GM21619 (cell line): ENCODE measurements around the gene GALNTL6.

Experiments used
- ATAC-seq: cut with Tn5 transposase; IDR thresholded peaks from one replicate; pipeline ENCODE4 v1.9.1; 2021; ENCODE audit not compliant: unreplicated experiment

The GALNTL6 gene

DNA sequence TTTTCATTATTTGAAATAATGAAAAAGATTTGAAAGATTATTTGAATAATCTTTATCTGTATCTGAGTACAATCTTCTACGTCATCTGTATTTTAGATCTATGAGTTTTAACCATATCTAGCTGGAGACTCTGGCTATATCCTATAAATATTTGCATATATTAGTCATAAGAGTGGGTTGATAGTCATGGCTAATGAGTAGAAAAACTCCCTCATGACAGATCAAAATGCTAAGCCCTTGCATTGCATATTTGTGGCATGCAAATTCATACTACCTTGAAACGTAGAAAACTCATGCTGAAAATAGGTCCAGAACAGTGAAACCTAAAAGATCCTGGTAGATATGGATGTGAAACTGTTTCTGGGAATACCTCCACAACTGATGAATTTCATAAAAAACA is 291.3 kb downstream of the GALNTL6 start:
- no peak for ATAC-seq

- no peak for ATAC-seq
Measured at GRCh38 chr4:172105918-172106317, 292.7 kb downstream of the GALNTL6 start.

DNA sequence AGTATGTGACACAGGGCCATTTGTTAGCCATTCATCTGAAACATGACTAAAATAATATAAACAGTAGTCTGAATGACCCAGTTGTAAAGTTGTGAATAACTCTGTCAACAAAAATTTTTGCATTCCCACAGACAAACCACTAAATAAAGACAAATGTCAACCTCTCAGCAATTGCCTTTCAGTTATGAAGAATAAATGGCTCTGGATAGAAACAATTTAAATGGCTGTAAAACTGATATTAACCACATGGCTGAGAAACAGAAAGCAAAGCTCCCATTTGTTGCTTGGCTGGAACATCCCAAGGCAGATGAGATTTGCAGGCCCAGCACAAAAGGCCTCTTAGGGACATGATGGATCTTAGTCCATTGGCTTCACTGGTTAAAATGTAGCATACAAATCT is 296.3 kb downstream of the GALNTL6 start:
- no peak for ATAC-seq

DNA sequence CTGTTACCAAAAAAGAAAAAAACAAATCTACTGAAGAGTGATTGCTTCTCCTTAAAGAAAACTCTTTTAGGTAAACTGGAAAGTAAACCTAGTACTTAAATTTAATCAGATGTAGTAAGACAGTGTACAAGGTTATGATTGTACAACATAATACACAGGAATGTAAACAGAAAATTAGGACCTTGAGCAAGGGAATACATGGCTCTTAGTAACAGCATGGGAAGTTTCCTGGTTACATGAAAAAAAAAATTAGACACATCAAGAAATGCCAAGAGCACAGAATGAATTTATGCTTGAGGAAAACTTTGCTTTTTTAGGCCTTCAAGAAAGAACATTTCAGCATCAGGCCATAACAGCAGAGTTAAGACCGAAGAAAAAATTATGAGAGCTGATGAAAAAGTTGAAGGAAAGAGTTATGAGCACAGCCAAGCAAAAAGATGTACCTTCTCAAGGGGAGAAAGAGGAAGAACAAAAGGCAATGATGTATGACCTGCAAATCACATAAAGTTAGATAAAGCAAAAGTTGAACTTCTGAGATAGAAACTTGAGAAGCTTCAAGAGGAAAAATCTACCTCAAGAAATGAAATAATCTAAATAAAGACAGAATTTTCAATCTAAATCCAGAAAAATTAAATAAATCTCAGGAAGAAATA is 311.6 kb downstream of the GALNTL6 start:
- ATAC-seq, result no peak

GRCh38 chr4:172125443-172125842 is 312.2 kb downstream of the GALNTL6 start:
- ATAC-seq, result no peak

DNA sequence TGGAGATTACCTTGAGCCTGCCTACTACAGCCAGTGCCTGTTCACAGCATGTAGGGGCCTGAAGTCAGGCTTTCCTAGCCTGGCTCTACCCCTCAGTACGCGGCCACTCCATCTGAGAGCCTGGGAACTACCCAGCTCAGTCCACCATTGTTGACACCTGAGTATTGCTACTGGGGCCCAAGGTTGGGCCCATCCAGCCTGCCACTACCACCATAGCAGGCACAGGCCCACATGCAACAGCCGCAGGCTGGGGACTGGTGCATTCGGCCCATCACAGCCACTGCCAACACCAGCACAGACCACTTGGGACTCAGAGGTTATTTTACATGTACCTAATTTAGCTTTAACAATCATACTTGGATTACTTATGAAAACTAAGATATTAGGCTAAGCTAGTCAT is 314.0 kb downstream of the GALNTL6 start:
- ATAC-seq, result no peak

DNA sequence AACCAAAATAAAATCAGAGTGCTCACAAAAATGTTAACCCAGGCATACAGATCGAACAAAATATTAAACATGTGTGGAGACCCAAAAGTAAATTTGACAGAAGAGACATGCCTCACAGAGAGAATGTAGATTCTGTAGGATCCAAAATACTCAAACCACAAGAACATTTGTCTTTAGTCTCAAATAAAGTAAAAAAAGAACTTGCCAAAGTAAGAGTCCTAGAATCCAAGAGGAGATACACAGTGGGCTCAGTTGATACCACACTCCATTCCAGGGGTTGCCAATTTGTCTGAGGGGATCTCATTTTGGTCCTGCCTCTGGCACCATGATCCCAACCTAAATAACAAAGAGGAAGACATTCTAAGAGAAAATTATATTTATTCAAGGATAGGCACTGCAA is 316.4 kb downstream of the GALNTL6 start:
- no peak for ATAC-seq

DNA sequence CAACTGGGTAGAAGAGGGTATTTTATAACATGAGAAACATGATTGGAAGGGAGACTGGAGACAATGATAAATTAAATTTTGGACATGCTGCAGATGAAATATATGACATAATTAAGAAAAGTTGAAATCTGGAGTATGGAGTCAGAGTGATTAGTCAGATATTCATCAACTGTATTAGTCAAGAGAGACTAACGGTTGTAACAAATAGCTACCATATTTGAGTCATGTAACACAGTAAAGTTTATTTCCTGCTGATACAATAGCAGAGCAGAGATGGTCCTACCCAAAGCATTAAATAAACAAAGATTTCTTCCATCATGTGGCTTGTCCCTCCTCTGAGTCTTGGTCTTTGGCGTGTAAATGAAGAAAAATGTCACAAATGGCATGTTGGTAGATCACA is 321.3 kb downstream of the GALNTL6 start:
- ATAC-seq, result no peak

DNA sequence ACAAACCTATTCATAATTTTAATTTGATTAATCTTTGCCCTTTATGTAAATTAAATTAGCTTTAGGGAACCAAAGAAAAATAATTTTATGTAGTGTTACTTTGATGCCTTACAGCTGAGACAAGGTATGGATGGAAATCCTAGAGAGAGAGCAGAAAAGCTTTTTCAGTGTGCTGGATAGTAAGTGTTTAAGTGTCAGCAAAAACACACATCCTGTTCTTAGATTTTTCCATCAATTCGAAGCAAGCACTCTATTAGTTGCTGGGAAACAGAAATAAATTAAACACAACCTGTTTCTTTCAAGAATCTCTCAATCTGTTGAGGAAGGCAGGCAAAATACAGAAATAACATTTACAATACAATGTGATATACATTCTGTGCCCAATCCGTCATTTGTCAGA is 327.8 kb downstream of the GALNTL6 start:
- ATAC-seq, result no peak

DNA sequence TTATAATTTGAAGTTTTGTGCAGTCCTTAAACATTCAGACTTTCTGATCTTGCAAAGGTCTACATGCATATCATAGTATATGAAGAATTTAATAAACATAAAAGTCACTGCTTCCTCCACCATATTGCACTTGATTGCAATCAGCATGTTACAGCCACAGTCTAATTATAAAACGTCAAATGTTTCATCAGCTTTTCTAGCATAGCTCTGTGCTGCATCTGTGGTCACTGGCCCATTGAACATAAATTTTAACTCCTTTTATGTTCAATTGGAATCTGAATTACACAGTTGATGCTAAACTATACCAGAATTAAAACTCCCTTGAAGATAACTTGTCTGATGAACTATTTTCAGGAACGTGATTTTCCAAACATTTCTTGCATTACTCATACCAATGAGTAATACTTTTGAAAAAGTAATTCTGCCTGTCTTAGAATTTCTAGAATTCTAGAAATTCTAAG is 329.1 kb downstream of the GALNTL6 start:
- ATAC-seq, result no peak

GRCh38 chr4:172143605-172144314 is 330.6 kb downstream of the GALNTL6 start:
- ATAC-seq, result no peak

DNA sequence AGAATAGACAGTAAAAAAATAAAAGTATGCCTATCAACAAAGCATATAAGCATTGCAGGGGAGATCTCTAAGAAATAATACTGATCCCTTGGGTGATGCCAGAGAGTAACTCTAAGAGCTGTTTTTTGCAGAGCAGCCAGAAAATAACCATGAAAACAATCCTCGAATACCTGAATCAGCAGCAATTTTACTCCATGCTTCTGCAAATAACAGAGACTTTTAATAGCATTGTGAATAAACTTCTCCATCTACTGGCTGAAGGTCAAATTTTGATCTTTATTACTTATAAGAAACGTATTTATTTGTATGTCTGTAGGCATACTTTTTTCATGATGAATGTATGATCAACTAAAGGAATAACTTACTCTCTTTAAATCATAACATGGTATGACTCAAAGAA is 334.5 kb downstream of the GALNTL6 start:
- no peak for ATAC-seq

- no peak for ATAC-seq
Measured at GRCh38 chr4:172149329-172149728, 336.1 kb downstream of the GALNTL6 start.

- no peak for ATAC-seq
Measured at GRCh38 chr4:172152284-172152683, 339.1 kb downstream of the GALNTL6 start.

DNA sequence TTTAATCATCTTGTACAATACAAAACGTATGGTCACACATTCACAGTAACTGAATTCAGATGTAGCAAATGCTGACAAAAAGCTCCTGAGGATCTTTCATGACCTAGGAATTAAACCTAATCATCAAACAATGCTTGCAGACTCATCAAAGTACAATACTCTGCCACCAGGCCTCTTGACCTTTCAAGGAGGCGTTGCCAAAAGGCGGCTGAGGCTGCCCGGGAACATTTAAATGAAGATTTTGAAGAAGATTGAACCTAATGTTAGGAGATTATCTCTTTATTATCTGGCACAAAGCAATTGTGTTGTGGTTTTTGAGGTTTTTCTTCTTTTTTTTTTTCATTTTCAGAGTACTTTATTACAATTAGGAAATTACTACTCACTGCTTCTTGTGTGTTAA is 340.5 kb downstream of the GALNTL6 start:
- no peak for ATAC-seq

GRCh38 chr4:172155838-172156345 is 342.7 kb downstream of the GALNTL6 start:
- no peak for ATAC-seq

- no peak for ATAC-seq
Measured at GRCh38 chr4:172157946-172158345, 344.7 kb downstream of the GALNTL6 start.

- no peak for ATAC-seq
Measured at GRCh38 chr4:172163215-172163614, 350.0 kb downstream of the GALNTL6 start.

GRCh38 chr4:172168888-172169287 is 355.7 kb downstream of the GALNTL6 start:
- no peak for ATAC-seq

DNA sequence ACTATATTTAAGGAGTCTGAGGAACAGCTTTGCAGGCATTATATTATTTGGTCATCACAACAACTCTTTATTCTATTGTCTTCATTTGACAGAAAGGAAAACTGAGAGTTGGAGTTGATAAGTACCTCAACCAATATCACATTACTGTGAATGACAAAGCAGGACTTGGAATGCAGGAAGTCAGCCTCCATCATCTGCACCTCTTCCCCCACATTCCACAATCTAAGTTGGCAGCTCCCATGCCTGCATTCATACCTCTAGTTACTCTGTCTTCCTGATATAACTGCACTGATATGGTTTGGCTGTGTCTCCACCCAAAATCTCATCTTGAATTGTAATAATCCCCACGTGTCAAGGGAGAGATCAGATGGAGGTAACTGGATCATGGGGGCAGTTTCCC is 356.7 kb downstream of the GALNTL6 start:
- no peak for ATAC-seq

GRCh38 chr4:172173206-172173605 is 360.0 kb downstream of the GALNTL6 start:
- ATAC-seq, result no peak

- ATAC-seq, result no peak
Measured at GRCh38 chr4:172177382-172177781, 364.2 kb downstream of the GALNTL6 start.
